ENCODE data around the gene ATP1A1. TPM values are rescaled to one million over a fixed set of nuclear protein-coding genes. Genes with fewer than 3 reads are reported as not detected.

ATP1A1 gene
- total and polyA plus RNA-seq, 2 experiments from 2014 or later: 117 to 202 TPM

- no peak for ATAC-seq
- no peak overlapping the region for H3K4me2 ChIP-seq
- H3K4me1 ChIP-seq (ENCODE audit: insufficient read depth): peaks cover 8% of the 10 kb centered on the region
Observed at GRCh38 chr1:116356067-116356466, 17.0 kb upstream of the ATP1A1 start.

More at GRCh38 chr1:116356067-116356466, 17.0 kb upstream of the ATP1A1 start:
- Histone ChIP-seq H3K9me2 (ENCODE audit: insufficient read depth) (no peaks in the 10 kb centered on the region), H2AFZ (no peak overlapping the region), H3K27ac (ENCODE audit: low read depth) (no peak overlapping the region), H3K79me2 (replicated peaks; ENCODE audit: insufficient read depth) (no peaks in the 10 kb centered on the region), H3K36me3 (ENCODE audit: insufficient read depth) (no peaks in the 10 kb centered on the region), H3K27me3 (ENCODE audit: insufficient read depth) (no peaks in the 10 kb centered on the region), H3F3A (replicated peaks; ENCODE audit: low read depth) (no peaks in the 10 kb centered on the region), H3K4me3 (no peak overlapping the region), H4K20me1 (replicated peaks; ENCODE audit: insufficient read depth) (no peaks in the 10 kb centered on the region)
- Mint-ChIP-seq H3K4me1 (peaks cover 12% of the 10 kb centered on the region; the same call in 2 of the 3 replicates), H3K4me3 (no peak overlapping the region), H3K36me3 (ENCODE audit: low read depth) (no peaks in the 10 kb centered on the region), H3K27ac (no peak overlapping the region), H3K9me3 (no peaks in the 10 kb centered on the region), H3K27me3 (ENCODE audit: insufficient read depth, low read depth, poor library complexity) (no peaks in the 10 kb centered on the region)
- TF ChIP-seq EZH2 (IDR thresholded peaks at IDR 0.05; ENCODE audit: low read depth, unreplicated experiment) (no peak), EZH2phosphoT487 (IDR thresholded peaks at IDR 0.05; ENCODE audit: unreplicated experiment) (no peak), ETS1 (IDR thresholded peaks at IDR 0.05) (no peak), NANOG (IDR thresholded peaks at IDR 0.05; ENCODE audit: borderline replicate concordance) (no peak), ZNF331 (CRISPR knock-in tag; IDR thresholded peaks at IDR 0.05; ENCODE audit: low read depth) (no peak), JUNB (IDR thresholded peaks at IDR 0.05; ENCODE audit: unreplicated experiment) (no peak), CTCF (conservative IDR thresholded peaks at IDR 0.05; ENCODE audit: low read depth in 2 of 2) (no peak), POLR2AphosphoS5 (IDR thresholded peaks at IDR 0.05; ENCODE audit: low read depth) (no peak), STAT1 (IDR thresholded peaks at IDR 0.05; ENCODE audit: unreplicated experiment) (no peak), REST (IDR thresholded peaks at IDR 0.05; ENCODE audit: unreplicated experiment) (no peak), CREB1 (CRISPR knock-in tag; IDR thresholded peaks at IDR 0.05; ENCODE audit: low read depth) (no peak), ZNF462 (CRISPR knock-in tag; IDR thresholded peaks at IDR 0.05) (no peak), ZNF114 (CRISPR knock-in tag; IDR thresholded peaks at IDR 0.05) (no peak)
- no peak for DNase-seq (ENCODE audit: low spot score)
